Neural progenitor cell (in vitro differentiated cells): ENCODE results near the gene ARL16. TPM values are rescaled to one million over a fixed set of nuclear protein-coding genes. Genes with fewer than 3 reads are reported as not detected.
A peak's percentile ranks its signal among the peaks of the same experiment; 100 is the strongest.

Experiments used
- DNase-seq: peaks from one replicate; pipeline ENCODE4 v3.0.0-alpha.2; 2016; ENCODE audit warnings: low spot score
- H2AFZ ChIP-seq: fragments of 200-600 bp; sonication (generic); replicated peaks from 2 replicates; pipeline ENCODE4 v1.6.1; 2016; ENCODE audit warnings: antibody characterized with exemption
- H3F3A ChIP-seq: fragments of 200-600 bp; sonication (generic); 2 replicates; pipeline ENCODE4 v1.6.1; 2016; ENCODE audit warnings: antibody characterized with exemption, low read depth
- H3K27ac ChIP-seq: fragments of 200-600 bp; sonication (generic); 2 replicates; pipeline ENCODE4 v1.5.1; 2016; ENCODE audit warnings: mild to moderate bottlenecking
- H3K27me3 ChIP-seq: fragments of 200-600 bp; sonication (generic); 2 replicates; pipeline ENCODE4 v1.6.1; 2016; ENCODE audit warnings: mild to moderate bottlenecking, moderate library complexity
- H3K36me3 ChIP-seq: fragments of 200-600 bp; sonication (generic); 2 replicates; pipeline ENCODE4 v1.5.1; 2016
- H3K4me1 ChIP-seq: fragments of 200-600 bp; sonication (generic); 2 replicates; pipeline ENCODE4 v1.6.1; 2016; ENCODE audit warnings: mixed run types
- H3K4me2 ChIP-seq: fragments of 200-600 bp; sonication (generic); 2 replicates; pipeline ENCODE4 v1.6.1; 2016
- H3K4me3 ChIP-seq: fragments of 200-600 bp; sonication (generic); 2 replicates; pipeline ENCODE4 v1.5.1; 2016
- H3K79me2 ChIP-seq: fragments of 200-600 bp; sonication (generic); 2 replicates; pipeline ENCODE4 v1.6.1; 2016; ENCODE audit warnings: low read depth
- H3K9ac ChIP-seq: fragments of 200-600 bp; sonication (generic); 2 replicates; pipeline ENCODE4 v1.6.1; 2016
- H3K9me3 ChIP-seq: fragments of 200-600 bp; sonication (generic); 2 replicates; pipeline ENCODE4 v1.5.1; 2016; ENCODE audit warnings: low read depth
- H4K20me1 ChIP-seq: fragments of 200-600 bp; sonication (generic); 2 replicates; pipeline ENCODE4 v1.6.1; 2016; ENCODE audit warnings: low read depth
- H3K27ac Mint-ChIP-seq: 3 replicates; pipeline ENCODE4 v1.8.0; 2021; ENCODE audit warnings: mixed read lengths
- H3K27me3 Mint-ChIP-seq: 2 replicates; pipeline ENCODE4 v1.8.0; 2022; ENCODE audit warnings: low read depth, mild to moderate bottlenecking, inconsistent platforms, moderate library complexity, mixed read lengths; ENCODE audit not compliant: insufficient read depth
- H3K36me3 Mint-ChIP-seq: 3 replicates; pipeline ENCODE4 v1.8.0; 2021; ENCODE audit warnings: mixed read lengths
- H3K4me1 Mint-ChIP-seq: 3 replicates; pipeline ENCODE4 v1.8.0; 2021; ENCODE audit warnings: mixed read lengths
- H3K4me3 Mint-ChIP-seq: 3 replicates; pipeline ENCODE4 v1.8.0; 2021; ENCODE audit warnings: mild to moderate bottlenecking, moderate library complexity, mixed read lengths
- H3K9me3 Mint-ChIP-seq: 3 replicates; pipeline ENCODE4 v1.8.0; 2020; ENCODE audit warnings: mixed read lengths
- CTCF ChIP-seq: fragments of 200-600 bp; sonication (generic); IDR thresholded peaks from 2 replicates; pipeline ENCODE4 v1.5.1; 2017; ENCODE audit warnings: antibody characterized with exemption, mild to moderate bottlenecking
- EZH2 ChIP-seq: fragments of 200-600 bp; sonication (generic); IDR thresholded peaks from 2 replicates; pipeline ENCODE4 v1.6.1; 2017; ENCODE audit warnings: antibody characterized with exemption, mild to moderate bottlenecking, moderate library complexity
- EZH2phosphoT487 ChIP-seq: fragments of 200-600 bp; sonication (generic); IDR thresholded peaks from 2 replicates; pipeline ENCODE4 v1.6.1; 2017; ENCODE audit warnings: antibody characterized with exemption
- total RNA-seq: library from RNA; depleted of rRNA; stranded (reverse); fragments of >200 nt; gene quantifications from 2 replicates; pipeline ENCODE4 v1.2.3, GENCODE V29; 2015; ENCODE audit warnings: low replicate concordance

ARL16 gene
- total RNA-seq, 1 donor from 2014 or later: 31.2 TPM

GRCh38 chr17:81650951-81651350, 32.6 kb downstream of the ARL16 start:
- Histone ChIP-seq H3K79me2 (no peaks in the 10 kb centered on the region), H3K36me3 (no peaks in the 10 kb centered on the region), H2AFZ (no peak overlapping the region), H3K4me1 (no peaks in the 10 kb centered on the region), H3K9ac (no peak overlapping the region), H4K20me1 (no peaks in the 10 kb centered on the region), H3K9me3 (no peaks in the 10 kb centered on the region), H3K27me3 (peaks cover 19% of the 10 kb centered on the region), H3F3A (no peaks in the 10 kb centered on the region), H3K4me3 (no peak overlapping the region), H3K27ac (no peak overlapping the region), H3K4me2 (no peak overlapping the region)
- TF ChIP-seq CTCF (no peak), EZH2 (no peak), EZH2phosphoT487 (no peak)
- Mint-ChIP-seq H3K27me3 (peaks cover 24% of the 10 kb centered on the region), H3K4me3 (no peak overlapping the region), H3K36me3 (no peaks in the 10 kb centered on the region), H3K27ac (no peak overlapping the region), H3K9me3 (peaks cover 3% of the 10 kb centered on the region), H3K4me1 (peaks cover 15% of the 10 kb centered on the region)
- DNase-seq: no peak

- Histone ChIP-seq H3K36me3 (no peaks in the 10 kb centered on the region), H3K9ac (no peak overlapping the region), H3K27me3 (peaks cover 19% of the 10 kb centered on the region), H3K4me1 (no peaks in the 10 kb centered on the region), H3F3A (no peaks in the 10 kb centered on the region), H3K9me3 (no peaks in the 10 kb centered on the region), H3K4me2 (no peak overlapping the region), H3K79me2 (no peaks in the 10 kb centered on the region), H3K4me3 (no peak overlapping the region), H4K20me1 (no peaks in the 10 kb centered on the region), H3K27ac (no peak overlapping the region), H2AFZ (no peak overlapping the region)
- Mint-ChIP-seq H3K4me1 (peaks cover 9% of the 10 kb centered on the region), H3K36me3 (no peaks in the 10 kb centered on the region), H3K27ac (no peak overlapping the region), H3K9me3 (peaks cover 3% of the 10 kb centered on the region), H3K4me3 (peak overlapping the region; percentile 35), H3K27me3 (peaks cover 24% of the 10 kb centered on the region)
- DNase-seq: no peak
- TF ChIP-seq EZH2phosphoT487: no peak
- no peak for TF ChIP-seq EZH2
- no peak for TF ChIP-seq CTCF
Observed at GRCh38 chr17:81648707-81649085, 34.9 kb downstream of the ARL16 start.

- no peak for TF ChIP-seq EZH2phosphoT487
- TF ChIP-seq CTCF: no peak
- no peak for TF ChIP-seq EZH2
- no peak overlapping the region for H3K9ac ChIP-seq
- H3K36me3 ChIP-seq: no peaks in the 10 kb centered on the region
- Mint-ChIP-seq H3K27me3 (peaks cover 24% of the 10 kb centered on the region), H3K36me3 (no peaks in the 10 kb centered on the region), H3K9me3 (peaks cover 3% of the 10 kb centered on the region), H3K27ac (no peak overlapping the region), H3K4me3 (peak overlapping the region; percentile 35), H3K4me1 (peaks cover 5% of the 10 kb centered on the region)
- DNase-seq: no peak
- H3K4me3 ChIP-seq: no peak overlapping the region
- no peak overlapping the region for H3K4me2 ChIP-seq
- H3K9me3 ChIP-seq: no peaks in the 10 kb centered on the region
- no peaks in the 10 kb centered on the region for H3K79me2 ChIP-seq
- no peak overlapping the region for H3K27ac ChIP-seq
- no peaks in the 10 kb centered on the region for H3F3A ChIP-seq
- peaks cover 19% of the 10 kb centered on the region for H3K27me3 ChIP-seq
- H2AFZ ChIP-seq: no peak overlapping the region
- no peaks in the 10 kb centered on the region for H3K4me1 ChIP-seq
- H4K20me1 ChIP-seq: no peaks in the 10 kb centered on the region
Observed at GRCh38 chr17:81648013-81648706, 35.4 kb downstream of the ARL16 start.
